Liver (tissue), 9 donors: ENCODE measurements around the gene KCNQ5. TPM values are rescaled to one million over a fixed set of nuclear protein-coding genes. Genes with fewer than 3 reads are reported as not detected.

ENCODE experiments used
- DNase-seq: peaks from one replicate; pipeline ENCODE4 v3.0.0-alpha.2; 2017; ENCODE audit warnings: low spot score
- H3K27ac ChIP-seq, 2 donors: one replicate each; pipeline ENCODE4 v1.7.0; 2013; ENCODE audit warnings: inconsistent platforms in 2 of 2, low read length in 2 of 2, control low read depth in 1 of 2, low read depth in 1 of 2, mild to moderate bottlenecking in 1 of 2
- H3K27me3 ChIP-seq, 4 donors: one replicate each; pipeline versions ENCODE4 v1.6.1 to v1.7.0; 2013; ENCODE audit warnings: low read length in 3 of 4, inconsistent platforms in 1 of 4, mild to moderate bottlenecking in 1 of 4, moderate library complexity in 1 of 4; ENCODE audit not compliant: control insufficient read depth in 4 of 4, insufficient read depth in 4 of 4
- H3K36me3 ChIP-seq, 4 donors: one replicate each; pipeline versions ENCODE4 v1.6.1 to v1.7.0; 2013; ENCODE audit warnings: low read length in 3 of 4, mild to moderate bottlenecking in 3 of 4, low read depth in 1 of 4, moderate library complexity in 1 of 4; ENCODE audit not compliant: control insufficient read depth in 4 of 4, insufficient read depth in 3 of 4
- H3K4me1 ChIP-seq, 4 donors: one replicate each; pipeline versions ENCODE4 v1.6.1 to v1.7.0; 2013; ENCODE audit warnings: low read length in 3 of 4, mild to moderate bottlenecking in 3 of 4, moderate library complexity in 1 of 4; ENCODE audit not compliant: control insufficient read depth in 4 of 4, insufficient read depth in 4 of 4
- H3K4me3 ChIP-seq, 3 donors: one replicate each; pipeline versions ENCODE4 v1.6.1 to v1.7.0; 2013; ENCODE audit warnings: low read length in 3 of 3, control low read depth in 1 of 3, low read depth in 1 of 3, mild to moderate bottlenecking in 1 of 3
- H3K9ac ChIP-seq, 2 donors: one replicate each; pipeline ENCODE4 v1.7.0; 2013; ENCODE audit warnings: low read length in 2 of 2, mild to moderate bottlenecking in 2 of 2, moderate library complexity in 2 of 2, control low read depth in 1 of 2, low read depth in 1 of 2
- H3K9me3 ChIP-seq, 4 donors: one replicate each; pipeline versions ENCODE4 v1.6.1 to v1.7.0; 2013; ENCODE audit warnings: low read length in 3 of 4; ENCODE audit not compliant: control insufficient read depth in 4 of 4
- EGR1 ChIP-seq, 2 donors: IDR thresholded peaks; 2 replicates each; pipeline ENCODE4 v1.6.1; 2016 to 2018; ENCODE audit warnings: antibody characterized with exemption in 2 of 2, low read depth in 2 of 2
- FOXA1 ChIP-seq: IDR thresholded peaks from 2 replicates; pipeline ENCODE4 v1.6.1; 2016; ENCODE audit warnings: antibody characterized with exemption
- FOXA2 ChIP-seq: IDR thresholded peaks from 2 replicates; pipeline ENCODE4 v1.6.1; 2016; ENCODE audit warnings: antibody characterized with exemption
- GABPA ChIP-seq, 2 donors: IDR thresholded peaks in 1 of 2; conservative IDR thresholded peaks in 1 of 2; 2 replicates each; pipeline ENCODE4 v1.6.1; 2016; ENCODE audit warnings: antibody characterized with exemption in 2 of 2, mild to moderate bottlenecking in 1 of 2, moderate library complexity in 1 of 2
- HNF4A ChIP-seq, 2 donors: conservative IDR thresholded peaks; 2 replicates each; pipeline ENCODE4 v1.6.1; 2016; ENCODE audit warnings: antibody characterized with exemption in 2 of 2, mild to moderate bottlenecking in 2 of 2
- HNF4G ChIP-seq: IDR thresholded peaks from 2 replicates; pipeline ENCODE4 v1.6.1; 2016; ENCODE audit warnings: antibody characterized with exemption
- JUND ChIP-seq, 2 donors: IDR thresholded peaks; 2 replicates each; pipeline ENCODE4 v1.6.1; 2016; ENCODE audit warnings: antibody characterized with exemption in 2 of 2
- NR2F2 ChIP-seq: IDR thresholded peaks from 2 replicates; pipeline ENCODE4 v1.6.1; 2016; ENCODE audit warnings: antibody characterized with exemption
- RAD21 ChIP-seq, 2 donors: IDR thresholded peaks; 2 replicates each; pipeline ENCODE4 v1.6.1; 2016; ENCODE audit warnings: antibody characterized with exemption in 2 of 2, mild to moderate bottlenecking in 2 of 2
- RXRA ChIP-seq, 2 donors: IDR thresholded peaks; 2 replicates each; pipeline ENCODE4 v1.6.1; 2017 to 2018; ENCODE audit warnings: antibody characterized with exemption in 2 of 2, mild to moderate bottlenecking in 1 of 2
- TAF1 ChIP-seq: conservative IDR thresholded peaks from 2 replicates; pipeline ENCODE4 v1.6.1; 2016; ENCODE audit warnings: antibody characterized with exemption, mild to moderate bottlenecking
- YY1 ChIP-seq: IDR thresholded peaks from 2 replicates; pipeline ENCODE4 v1.6.1; 2016; ENCODE audit warnings: antibody characterized with exemption, mild to moderate bottlenecking
- WGBS: extraction: QIAGEN DNeasy Blood & Tissue Kit; methylation state at CpG from one replicate; pipeline ENCODE4 v1.1.7; 2013; 5-methylcytosine and 5-hydroxymethylcytosine counted together
- polyA plus RNA-seq, 2 donors: library from polyadenylated mRNA; stranded (reverse) in 1 of 2; unstranded in 1 of 2; fragments of 200-250 nt in 1 of 2; fragments of >200 nt in 1 of 2; fragmentation: Nextera tagmentation in 1 of 2; extraction: Ambion mirVana in 1 of 2; gene quantifications; one replicate each; pipeline versions ENCODE4 v1.2.1 to v1.2.3, GENCODE V29; 2013 to 2015
- total RNA-seq, 2 donors: library from RNA; depleted of rRNA; stranded (reverse); fragments of >200 nt; gene quantifications; one replicate each; pipeline ENCODE4 v1.2.3, GENCODE V29; 2014
- TF ChIP-seq, protein P1 (sequence below): IDR thresholded peaks from 2 replicates; pipeline ENCODE4 v1.6.1; 2016; ENCODE audit warnings: antibody characterized with exemption
- TF ChIP-seq, protein P2 (sequence below): IDR thresholded peaks from 2 replicates; pipeline ENCODE4 v1.6.1; 2016; ENCODE audit warnings: antibody characterized with exemption
- TF ChIP-seq, protein P3 (sequence below): IDR thresholded peaks from 2 replicates; pipeline ENCODE4 v1.6.1; 2016; ENCODE audit warnings: antibody characterized with exemption, mild to moderate bottlenecking
- TF ChIP-seq, protein P4 (sequence below): fragments of 150-350 bp; IDR thresholded peaks from 2 replicates; pipeline ENCODE4 v1.5.1; 2017; ENCODE audit warnings: improper control_type of control experiment, low read depth, low read length; ENCODE audit not compliant: missing input control
- donor health status: healthy.
- donor health status: healthy.
- donor health status: healthy.
- donor health status: healthy.
- donor health status: healthy.

The KCNQ5 gene
- total and polyA plus RNA-seq, 4 donors: 0.02 to 1.1 (median 0.15) TPM

DNA sequence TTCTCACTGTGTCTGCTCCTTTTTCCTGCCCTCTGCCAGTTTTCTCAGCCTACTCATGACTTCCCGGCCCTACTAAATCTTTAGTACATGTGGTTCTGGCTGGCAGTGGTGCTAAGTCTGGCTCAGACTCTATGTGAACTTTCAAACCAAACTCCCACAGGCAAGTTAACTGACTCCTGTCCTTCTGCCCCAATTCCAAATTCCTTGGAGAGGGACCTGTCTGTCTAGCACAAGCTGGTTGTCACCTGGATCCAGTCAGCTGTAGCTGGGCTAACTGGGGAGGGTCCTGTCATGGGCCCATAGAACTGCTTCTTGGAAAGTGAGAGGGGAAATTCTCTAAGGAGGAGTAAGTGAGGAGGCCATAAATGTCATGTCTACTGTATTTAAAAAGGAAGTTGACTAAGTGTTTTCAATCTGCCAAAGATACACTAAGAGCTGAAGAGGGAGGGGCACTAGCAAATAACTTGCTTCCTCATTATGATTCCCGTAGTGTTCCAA is 240.1 kb downstream of the KCNQ5 start:
- no peaks in the 10 kb centered on the region for H3K36me3 ChIP-seq
- H3K9ac ChIP-seq: no peak overlapping the region
- no peaks in the 10 kb centered on the region for H3K9me3 ChIP-seq
- DNase-seq: no peak
- H3K27me3 ChIP-seq: no peaks in the 10 kb centered on the region
- no peak overlapping the region for H3K27ac ChIP-seq
- WGBS: 45% methylated on average over 2 of the region's 2 CpGs
- peak in 1 of 2 donors; percentile 28 for TF ChIP-seq HNF4A (conservative IDR thresholded peaks at IDR 0.05)
- TF ChIP-seq, protein P1, sequence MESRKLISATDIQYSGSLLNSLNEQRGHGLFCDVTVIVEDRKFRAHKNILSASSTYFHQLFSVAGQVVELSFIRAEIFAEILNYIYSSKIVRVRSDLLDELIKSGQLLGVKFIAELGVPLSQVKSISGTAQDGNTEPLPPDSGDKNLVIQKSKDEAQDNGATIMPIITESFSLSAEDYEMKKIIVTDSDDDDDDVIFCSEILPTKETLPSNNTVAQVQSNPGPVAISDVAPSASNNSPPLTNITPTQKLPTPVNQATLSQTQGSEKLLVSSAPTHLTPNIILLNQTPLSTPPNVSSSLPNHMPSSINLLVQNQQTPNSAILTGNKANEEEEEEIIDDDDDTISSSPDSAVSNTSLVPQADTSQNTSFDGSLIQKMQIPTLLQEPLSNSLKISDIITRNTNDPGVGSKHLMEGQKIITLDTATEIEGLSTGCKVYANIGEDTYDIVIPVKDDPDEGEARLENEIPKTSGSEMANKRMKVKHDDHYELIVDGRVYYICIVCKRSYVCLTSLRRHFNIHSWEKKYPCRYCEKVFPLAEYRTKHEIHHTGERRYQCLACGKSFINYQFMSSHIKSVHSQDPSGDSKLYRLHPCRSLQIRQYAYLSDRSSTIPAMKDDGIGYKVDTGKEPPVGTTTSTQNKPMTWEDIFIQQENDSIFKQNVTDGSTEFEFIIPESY: no peak
- no peak overlapping the region for H3K4me3 ChIP-seq
- H3K4me1 ChIP-seq: peaks cover 0 to 9% (median 4%) of the 10 kb centered on the region in 4 donors

DNA sequence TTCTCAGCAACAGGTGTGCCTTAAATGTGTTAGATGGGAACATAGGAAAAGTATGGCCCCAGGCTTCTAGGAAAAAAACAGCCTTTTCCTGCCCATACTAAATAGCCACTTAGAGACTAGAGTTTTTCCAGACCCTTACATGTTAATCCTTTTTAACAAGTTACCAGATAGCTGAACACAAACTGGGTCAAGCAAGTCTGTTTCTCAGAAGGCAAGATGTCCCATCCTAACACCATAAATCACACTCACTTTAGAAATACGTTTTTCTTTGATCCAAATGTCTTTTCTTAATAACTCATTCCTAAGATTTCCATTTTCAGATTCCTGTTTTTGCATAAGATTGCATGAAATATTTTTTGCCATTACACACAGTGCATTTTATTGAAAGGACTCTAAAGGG is 241.3 kb downstream of the KCNQ5 start:
- Histone ChIP-seq H3K9ac (no peak overlapping the region), H3K36me3 (no peaks in the 10 kb centered on the region), H3K4me3 (no peak overlapping the region), H3K27me3 (no peaks in the 10 kb centered on the region), H3K4me1 (peaks cover 0 to 9% (median 4%) of the 10 kb centered on the region in 4 donors), H3K27ac (no peak overlapping the region), H3K9me3 (no peaks in the 10 kb centered on the region)
- no peak for DNase-seq
- 32% methylated on average over 1 of the region's 1 CpG for WGBS
- TF ChIP-seq FOXA1: no peak
- TF ChIP-seq JUND (IDR thresholded peaks at IDR 0.05): no peak
- TF ChIP-seq, protein P1: no peak
- no peak for TF ChIP-seq RXRA (IDR thresholded peaks at IDR 0.05)
- TF ChIP-seq YY1: no peak
- TF ChIP-seq TAF1: no peak
- TF ChIP-seq EGR1 (IDR thresholded peaks at IDR 0.05; ENCODE audit: low read depth in 2 of 2): no peak
- TF ChIP-seq RAD21 (IDR thresholded peaks at IDR 0.05): no peak
- TF ChIP-seq NR2F2: no peak
- no peak for TF ChIP-seq HNF4G
- no peak for TF ChIP-seq FOXA2
- TF ChIP-seq, protein P2, sequence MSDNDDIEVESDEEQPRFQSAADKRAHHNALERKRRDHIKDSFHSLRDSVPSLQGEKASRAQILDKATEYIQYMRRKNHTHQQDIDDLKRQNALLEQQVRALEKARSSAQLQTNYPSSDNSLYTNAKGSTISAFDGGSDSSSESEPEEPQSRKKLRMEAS: no peak
- TF ChIP-seq HNF4A (conservative IDR thresholded peaks at IDR 0.05): no peak

DNA sequence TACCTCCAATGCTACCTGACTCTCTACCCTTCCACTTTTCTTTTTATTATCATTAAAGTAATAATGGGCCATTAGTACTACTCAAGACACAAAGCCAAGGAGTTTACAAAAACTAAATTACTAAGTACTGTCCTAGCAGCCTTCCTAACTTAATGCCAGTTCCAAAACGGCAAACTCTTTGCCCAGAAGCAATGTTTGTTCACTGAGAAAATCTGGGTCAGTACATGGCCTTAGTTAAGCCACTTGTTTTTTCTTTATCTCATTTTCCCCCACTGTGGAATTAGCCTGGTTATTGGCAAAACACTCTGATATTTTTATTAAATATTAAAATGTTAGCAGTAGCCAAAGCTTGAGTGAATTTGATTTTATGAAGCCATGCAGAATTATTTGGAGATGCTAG is 242.4 kb downstream of the KCNQ5 start:
- Histone ChIP-seq H3K9ac (no peak overlapping the region), H3K4me3 (no peak overlapping the region), H3K27me3 (no peaks in the 10 kb centered on the region), H3K4me1 (peaks cover 0 to 9% (median 4%) of the 10 kb centered on the region in 4 donors), H3K27ac (no peak overlapping the region), H3K9me3 (no peaks in the 10 kb centered on the region), H3K36me3 (no peaks in the 10 kb centered on the region)
- WGBS: 23% methylated on average over 1 of the region's 1 CpG
- DNase-seq: no peak
- TF ChIP-seq EGR1 (IDR thresholded peaks at IDR 0.05; ENCODE audit: low read depth in 2 of 2): no peak
- no peak for TF ChIP-seq NR2F2
- TF ChIP-seq, protein P3, sequence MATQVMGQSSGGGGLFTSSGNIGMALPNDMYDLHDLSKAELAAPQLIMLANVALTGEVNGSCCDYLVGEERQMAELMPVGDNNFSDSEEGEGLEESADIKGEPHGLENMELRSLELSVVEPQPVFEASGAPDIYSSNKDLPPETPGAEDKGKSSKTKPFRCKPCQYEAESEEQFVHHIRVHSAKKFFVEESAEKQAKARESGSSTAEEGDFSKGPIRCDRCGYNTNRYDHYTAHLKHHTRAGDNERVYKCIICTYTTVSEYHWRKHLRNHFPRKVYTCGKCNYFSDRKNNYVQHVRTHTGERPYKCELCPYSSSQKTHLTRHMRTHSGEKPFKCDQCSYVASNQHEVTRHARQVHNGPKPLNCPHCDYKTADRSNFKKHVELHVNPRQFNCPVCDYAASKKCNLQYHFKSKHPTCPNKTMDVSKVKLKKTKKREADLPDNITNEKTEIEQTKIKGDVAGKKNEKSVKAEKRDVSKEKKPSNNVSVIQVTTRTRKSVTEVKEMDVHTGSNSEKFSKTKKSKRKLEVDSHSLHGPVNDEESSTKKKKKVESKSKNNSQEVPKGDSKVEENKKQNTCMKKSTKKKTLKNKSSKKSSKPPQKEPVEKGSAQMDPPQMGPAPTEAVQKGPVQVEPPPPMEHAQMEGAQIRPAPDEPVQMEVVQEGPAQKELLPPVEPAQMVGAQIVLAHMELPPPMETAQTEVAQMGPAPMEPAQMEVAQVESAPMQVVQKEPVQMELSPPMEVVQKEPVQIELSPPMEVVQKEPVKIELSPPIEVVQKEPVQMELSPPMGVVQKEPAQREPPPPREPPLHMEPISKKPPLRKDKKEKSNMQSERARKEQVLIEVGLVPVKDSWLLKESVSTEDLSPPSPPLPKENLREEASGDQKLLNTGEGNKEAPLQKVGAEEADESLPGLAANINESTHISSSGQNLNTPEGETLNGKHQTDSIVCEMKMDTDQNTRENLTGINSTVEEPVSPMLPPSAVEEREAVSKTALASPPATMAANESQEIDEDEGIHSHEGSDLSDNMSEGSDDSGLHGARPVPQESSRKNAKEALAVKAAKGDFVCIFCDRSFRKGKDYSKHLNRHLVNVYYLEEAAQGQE: no peak
- TF ChIP-seq GABPA (IDR thresholded peaks at IDR 0.05 in 1 of 2, conservative IDR thresholded peaks at IDR 0.05 in 1 of 2): no peak
- TF ChIP-seq HNF4G: no peak
- TF ChIP-seq, protein P2: no peak
- TF ChIP-seq RXRA (IDR thresholded peaks at IDR 0.05): no peak
- TF ChIP-seq TAF1: no peak
- no peak for TF ChIP-seq YY1
- TF ChIP-seq, protein P4, sequence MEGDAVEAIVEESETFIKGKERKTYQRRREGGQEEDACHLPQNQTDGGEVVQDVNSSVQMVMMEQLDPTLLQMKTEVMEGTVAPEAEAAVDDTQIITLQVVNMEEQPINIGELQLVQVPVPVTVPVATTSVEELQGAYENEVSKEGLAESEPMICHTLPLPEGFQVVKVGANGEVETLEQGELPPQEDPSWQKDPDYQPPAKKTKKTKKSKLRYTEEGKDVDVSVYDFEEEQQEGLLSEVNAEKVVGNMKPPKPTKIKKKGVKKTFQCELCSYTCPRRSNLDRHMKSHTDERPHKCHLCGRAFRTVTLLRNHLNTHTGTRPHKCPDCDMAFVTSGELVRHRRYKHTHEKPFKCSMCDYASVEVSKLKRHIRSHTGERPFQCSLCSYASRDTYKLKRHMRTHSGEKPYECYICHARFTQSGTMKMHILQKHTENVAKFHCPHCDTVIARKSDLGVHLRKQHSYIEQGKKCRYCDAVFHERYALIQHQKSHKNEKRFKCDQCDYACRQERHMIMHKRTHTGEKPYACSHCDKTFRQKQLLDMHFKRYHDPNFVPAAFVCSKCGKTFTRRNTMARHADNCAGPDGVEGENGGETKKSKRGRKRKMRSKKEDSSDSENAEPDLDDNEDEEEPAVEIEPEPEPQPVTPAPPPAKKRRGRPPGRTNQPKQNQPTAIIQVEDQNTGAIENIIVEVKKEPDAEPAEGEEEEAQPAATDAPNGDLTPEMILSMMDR: no peak
- TF ChIP-seq RAD21 (IDR thresholded peaks at IDR 0.05): no peak
- TF ChIP-seq JUND (IDR thresholded peaks at IDR 0.05): no peak
- no peak for TF ChIP-seq HNF4A (conservative IDR thresholded peaks at IDR 0.05)
- TF ChIP-seq FOXA1: no peak
- no peak for TF ChIP-seq FOXA2
